Activated effector memory CD4-positive, alpha-beta T cell treated with anti-CD3 and anti-CD28 coated beads, Interleukin-2, amount 50 U/mL, for 16 hours (primary cell): Measurements from ENCODE around the gene PHC1.
A peak's percentile ranks its signal among the peaks of the same experiment; 100 is the strongest.
"Not testable (repeated sequence)": the region's sequence is repeated elsewhere in the genome, so short reads cannot be mapped to it uniquely, and the experiment has no call there.

Experiments used
- DNase-seq: peaks from one replicate; pipeline ENCODE4 v3.0.0-alpha.2; 2020

PHC1 gene

GRCh38 chr12:8911606-8912268, 2.6 kb upstream of the PHC1 start:
- no peak for DNase-seq

- peak; percentile 63 for DNase-seq
Measured at GRCh38 chr12:8912914-8913313, 1.4 kb upstream of the PHC1 start.

GRCh38 chr12:8913702-8914032, 642 bp upstream of the PHC1 start:
- DNase-seq = no peak

- peak; percentile 87 for DNase-seq
Measured at GRCh38 chr12:8914716-8915526, 612 bp downstream of the PHC1 start.

- no peak for DNase-seq
Measured at GRCh38 chr12:8916154-8916553, 1.8 kb downstream of the PHC1 start.

- DNase-seq = no peak
Measured at GRCh38 chr12:8917031-8917430, 2.7 kb downstream of the PHC1 start.

GRCh38 chr12:8917751-8918150, 3.4 kb downstream of the PHC1 start:
- DNase-seq = no peak

- not testable (repeated sequence) for DNase-seq
Measured at GRCh38 chr12:8919643-8920042, 5.3 kb downstream of the PHC1 start.

GRCh38 chr12:8922544-8922943, 8.2 kb downstream of the PHC1 start:
- DNase-seq = no peak

GRCh38 chr12:8930655-8931323, 16.5 kb downstream of the PHC1 start:
- DNase-seq = not testable (repeated sequence)

GRCh38 chr12:8932464-8932863, 18.2 kb downstream of the PHC1 start:
- not testable (repeated sequence) for DNase-seq

GRCh38 chr12:8934080-8934479, 19.8 kb downstream of the PHC1 start:
- DNase-seq = not testable (repeated sequence)

- DNase-seq = no peak
Measured at GRCh38 chr12:8936735-8937134, 22.4 kb downstream of the PHC1 start.

- DNase-seq = not testable (repeated sequence)
Measured at GRCh38 chr12:8937842-8938442, 23.6 kb downstream of the PHC1 start.

- DNase-seq = no peak
Measured at GRCh38 chr12:8941691-8942478, 27.6 kb downstream of the PHC1 start.

- DNase-seq = no peak
Measured at GRCh38 chr12:8943565-8944186, 29.4 kb downstream of the PHC1 start.

- no peak for DNase-seq
Measured at GRCh38 chr12:8946733-8947132, 32.4 kb downstream of the PHC1 start.

- no peak for DNase-seq
Measured at GRCh38 chr12:8947737-8948136, 33.4 kb downstream of the PHC1 start.

GRCh38 chr12:8948701-8949341, 34.5 kb downstream of the PHC1 start:
- DNase-seq = peak; percentile 63

GRCh38 chr12:8949342-8950220, 35.3 kb downstream of the PHC1 start, which contains the start of gene M6PR:
M6PR (minus strand) TSS chr12:8949645; CDS start chr12:8946404, 3,241 bp downstream.
- peak; percentile 95 for DNase-seq

GRCh38 chr12:8950221-8950527, 35.9 kb downstream of the PHC1 start:
- no peak for DNase-seq
